IPS DF 19.7 (cell line): Measurements from ENCODE around the gene PRR33.

ENCODE experiments used
- DNase-seq: peaks from one replicate; pipeline ENCODE4 v3.0.0-alpha.2; 2013; ENCODE audit warnings: low read depth, low spot score

Gene PRR33

DNA sequence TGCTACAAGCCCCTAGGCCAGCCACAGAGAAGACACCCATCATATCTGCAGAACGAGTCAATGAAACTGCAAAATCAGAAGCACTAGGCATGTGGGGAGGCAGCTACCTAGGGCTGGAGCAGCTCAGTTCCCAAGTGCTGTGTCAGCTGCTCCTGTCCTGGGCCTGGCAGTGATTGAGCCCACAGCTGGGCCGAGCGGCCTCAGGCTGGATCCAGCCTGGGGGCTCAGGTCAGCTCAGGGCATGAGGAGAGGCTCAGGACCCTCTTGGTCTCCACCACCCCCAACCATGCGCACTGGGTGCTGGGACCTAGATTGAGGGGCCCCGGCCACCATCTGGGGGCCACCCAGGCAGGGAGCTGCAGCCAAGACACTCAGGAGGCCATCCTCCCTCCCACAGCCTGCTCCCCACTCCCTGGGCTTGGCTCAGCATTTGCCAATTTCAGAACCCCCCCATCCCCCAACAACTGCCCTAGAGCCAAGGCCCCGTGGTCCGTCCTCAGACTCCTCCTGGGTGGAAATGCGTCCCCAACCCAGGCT, 25.4 kb upstream of the PRR33 start:
- no peak for DNase-seq

DNA sequence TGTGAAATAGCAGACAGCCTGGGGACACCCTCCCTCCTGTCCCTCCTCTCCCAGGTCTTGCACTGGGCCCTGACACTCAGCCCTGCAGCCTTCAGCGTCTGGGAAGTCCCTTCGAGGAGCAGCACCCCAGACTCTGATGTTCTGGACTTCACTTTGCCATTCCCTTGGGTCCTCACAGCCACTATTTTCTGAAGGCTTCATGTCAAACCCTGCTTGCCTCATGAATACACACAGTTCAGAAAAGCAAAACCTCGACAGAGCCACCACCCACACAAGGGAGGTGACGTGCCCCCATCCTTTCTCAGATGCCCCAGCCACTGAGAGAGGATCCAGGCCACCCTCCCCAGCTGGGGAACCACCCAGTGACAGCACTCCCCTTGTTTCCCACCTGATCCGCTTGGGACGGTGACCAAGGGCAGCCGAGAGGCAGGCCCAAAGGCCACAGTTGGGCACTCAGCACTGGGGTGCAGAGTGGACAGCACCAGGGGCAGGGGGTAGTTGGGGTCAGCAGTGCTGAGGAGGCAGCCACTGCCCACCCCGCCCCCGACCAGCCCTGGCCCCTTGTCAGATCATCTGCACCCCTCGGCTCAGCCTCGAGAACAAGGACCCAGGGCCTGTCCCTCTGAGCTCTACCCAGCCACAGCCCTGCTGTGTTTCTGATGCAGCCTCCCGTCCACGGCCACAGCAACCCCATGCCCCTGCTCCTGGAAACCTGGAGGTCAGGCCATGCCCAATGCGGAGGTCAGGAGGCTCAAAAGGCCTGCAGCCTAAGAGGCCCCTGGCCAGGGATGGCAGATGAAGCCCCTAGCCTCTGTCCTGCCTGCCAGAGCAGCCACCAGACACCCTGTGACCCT, 24.7 kb upstream of the PRR33 start:
- DNase-seq: no peak

DNA sequence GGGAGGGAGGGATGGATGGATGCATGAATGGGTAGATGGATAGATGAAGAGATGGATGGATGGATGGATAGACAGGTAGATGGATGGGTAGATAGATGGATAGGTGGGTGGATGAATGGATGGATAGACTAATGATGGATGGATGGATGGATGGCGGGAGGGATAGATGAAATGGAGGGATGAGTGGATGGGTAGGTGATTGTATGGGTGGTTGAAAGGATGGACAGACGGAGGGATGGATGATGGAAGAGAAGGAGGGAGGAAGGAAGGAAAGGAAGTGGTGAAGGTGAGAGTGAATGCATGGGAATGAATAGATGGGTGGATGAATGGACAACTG, 24.1 kb upstream of the PRR33 start:
- no peak for DNase-seq

DNA sequence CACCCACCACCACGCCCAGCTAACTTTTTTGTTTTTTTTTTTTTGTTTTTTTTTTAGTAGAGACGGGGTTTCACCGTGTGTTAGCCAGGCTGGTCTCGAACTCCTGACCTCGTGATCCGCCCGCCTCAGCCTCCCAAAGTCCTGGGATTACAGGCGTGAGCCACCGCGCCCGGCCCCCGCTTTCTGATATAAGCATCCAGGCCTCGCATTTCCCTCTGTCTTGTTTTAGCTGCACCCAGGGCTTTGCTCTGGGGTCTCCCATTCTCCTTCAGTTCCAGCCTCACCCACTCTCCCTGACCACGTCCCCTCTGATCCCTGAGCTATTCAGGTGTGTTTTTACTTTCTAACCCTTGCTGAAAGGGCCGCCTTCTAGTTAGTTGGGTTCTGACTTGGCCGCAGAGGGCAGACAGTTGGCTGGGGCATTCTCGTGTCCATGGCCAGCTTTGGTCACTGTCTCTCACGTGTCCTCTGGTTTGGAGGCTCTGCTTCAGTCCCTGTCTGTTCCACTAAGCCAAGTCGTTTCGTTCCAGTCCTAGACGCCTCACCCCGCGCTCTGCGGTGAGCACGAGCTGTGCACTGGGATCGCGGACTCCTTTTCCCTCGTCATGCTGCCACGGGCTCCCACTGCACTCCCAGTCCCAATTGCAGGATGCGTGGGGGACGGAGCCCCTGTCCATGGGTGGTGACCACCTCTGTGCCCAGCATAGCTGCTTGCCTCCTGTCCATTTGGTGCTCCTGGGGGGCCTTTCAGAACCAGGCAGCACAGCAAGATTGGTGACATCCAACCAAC, 21.8 kb upstream of the PRR33 start:
- no peak for DNase-seq

DNA sequence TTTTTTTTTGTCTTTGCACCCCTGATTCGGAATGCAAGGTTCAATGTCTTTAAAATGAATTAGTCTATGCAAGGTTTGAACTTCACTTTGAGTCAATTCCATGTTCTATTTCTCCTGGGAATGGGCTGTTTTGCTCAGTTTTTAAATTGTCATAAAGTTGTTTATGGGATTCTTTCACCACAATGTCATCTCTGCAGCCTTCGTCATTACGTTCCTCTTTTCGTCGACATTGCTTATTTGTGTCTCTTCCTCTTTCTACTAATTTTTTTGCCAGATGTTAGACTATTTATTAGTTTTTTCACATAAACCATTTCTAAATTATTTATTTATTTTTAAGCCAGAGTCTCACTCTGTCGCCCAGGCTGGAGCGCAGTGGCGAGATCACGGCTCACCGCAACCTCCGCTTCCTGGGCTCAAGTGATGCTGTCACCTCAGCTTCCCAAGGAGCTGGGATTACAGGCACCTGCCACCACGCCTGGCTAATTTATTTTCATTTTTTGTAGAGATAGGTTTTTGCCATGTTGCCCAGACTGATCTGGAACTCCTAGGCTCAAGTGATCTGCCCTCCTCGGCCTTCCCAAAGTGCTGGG, 20.7 kb upstream of the PRR33 start:
- no peak for DNase-seq

DNA sequence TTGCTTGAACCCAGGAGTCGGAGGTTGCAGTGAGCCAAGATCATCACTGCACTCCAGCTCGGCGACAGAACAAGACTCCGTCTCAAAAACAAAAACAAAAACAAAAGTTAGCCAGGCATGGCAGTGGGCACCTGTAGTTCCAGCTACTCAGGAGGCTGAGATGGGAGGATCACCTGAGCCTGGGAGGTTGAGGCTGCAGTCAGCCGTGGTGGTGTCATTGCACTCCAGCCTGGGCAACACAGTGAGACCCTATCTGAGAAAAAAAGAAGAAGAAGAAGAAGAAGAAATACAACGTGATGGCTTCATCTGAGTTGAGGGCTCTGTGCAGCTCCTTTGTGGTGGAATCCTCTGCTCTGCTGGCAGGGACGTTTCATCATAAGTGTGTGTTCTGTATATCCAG, 17.8 kb upstream of the PRR33 start:
- no peak for DNase-seq

DNA sequence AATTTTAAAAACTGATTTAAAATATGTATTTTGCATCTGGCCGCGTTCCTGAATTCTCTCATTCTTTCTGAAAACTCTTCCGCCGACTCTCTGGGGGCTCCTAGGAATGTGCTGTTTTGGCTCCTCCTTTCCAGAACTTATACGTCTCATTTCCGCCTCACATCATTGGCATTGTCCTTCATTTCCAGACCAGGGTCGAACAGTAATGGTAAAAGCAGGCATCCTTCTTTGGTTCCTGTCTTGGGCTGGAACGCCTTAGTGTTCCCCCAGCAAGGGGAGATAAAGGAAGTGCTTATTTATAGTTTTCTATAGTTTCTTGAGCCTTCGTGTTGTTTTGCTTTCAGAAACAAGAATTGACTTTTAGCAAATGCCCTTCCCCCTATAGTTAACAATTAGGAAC, 16.9 kb upstream of the PRR33 start:
- no peak for DNase-seq

DNA sequence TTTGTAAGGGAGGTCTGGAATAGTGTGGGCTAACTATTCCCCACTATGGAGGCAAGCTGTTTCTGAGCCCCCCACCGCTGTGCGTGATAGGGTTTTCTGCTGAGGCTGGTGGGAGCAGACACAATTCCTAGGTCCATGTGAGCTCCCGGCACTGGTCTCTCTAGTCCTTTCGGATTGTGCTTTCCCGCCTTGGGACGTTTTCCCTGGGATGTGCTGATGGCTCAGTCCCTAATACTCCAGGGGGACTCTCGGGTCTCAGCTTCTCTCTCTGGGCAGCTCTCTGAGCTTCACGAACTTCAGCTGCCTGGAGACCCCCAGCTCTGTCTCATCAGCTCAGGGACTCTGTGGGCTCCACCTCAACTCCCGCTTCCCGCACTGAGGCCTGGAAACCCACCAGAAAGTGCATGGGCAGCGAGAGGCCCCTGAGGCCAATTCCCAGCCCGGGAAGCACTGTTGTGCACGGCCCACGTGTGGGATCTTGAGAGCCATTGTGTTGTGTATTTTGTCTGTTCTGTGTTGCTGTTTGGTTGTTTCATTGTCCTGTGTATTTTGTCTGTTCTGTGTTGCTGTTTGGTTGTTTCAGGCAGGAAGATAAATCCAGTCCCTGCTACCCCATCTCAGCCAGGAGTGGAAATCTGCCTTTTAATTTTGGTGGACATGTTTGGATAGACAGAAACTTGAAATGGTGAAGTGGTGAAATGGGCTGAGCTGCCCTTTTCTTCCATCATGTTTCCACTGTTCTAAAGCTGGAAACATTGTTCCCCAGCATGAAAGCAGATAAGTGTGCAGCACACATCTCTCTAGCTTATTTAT, 15.1 kb upstream of the PRR33 start:
- no peak for DNase-seq

DNA sequence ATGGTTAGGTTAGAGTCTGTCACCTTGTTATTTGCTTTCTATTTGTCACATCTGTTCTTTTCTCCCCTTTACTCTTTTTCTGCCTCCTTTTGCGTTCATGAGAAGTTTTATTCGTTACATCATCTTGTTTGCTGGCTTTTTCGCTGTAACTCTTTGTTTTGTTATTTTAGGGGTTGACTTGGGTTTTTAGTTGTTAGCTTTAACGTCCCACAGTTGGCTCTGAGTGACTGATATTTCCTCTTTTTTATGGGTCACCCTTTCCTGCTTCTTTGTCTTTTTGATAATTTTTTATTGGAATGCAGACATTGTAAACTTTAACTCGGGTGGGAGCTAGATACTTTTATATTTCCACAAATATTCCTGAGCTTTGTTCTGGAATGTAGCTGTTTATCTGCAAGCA, 14.5 kb upstream of the PRR33 start:
- no peak for DNase-seq

DNA sequence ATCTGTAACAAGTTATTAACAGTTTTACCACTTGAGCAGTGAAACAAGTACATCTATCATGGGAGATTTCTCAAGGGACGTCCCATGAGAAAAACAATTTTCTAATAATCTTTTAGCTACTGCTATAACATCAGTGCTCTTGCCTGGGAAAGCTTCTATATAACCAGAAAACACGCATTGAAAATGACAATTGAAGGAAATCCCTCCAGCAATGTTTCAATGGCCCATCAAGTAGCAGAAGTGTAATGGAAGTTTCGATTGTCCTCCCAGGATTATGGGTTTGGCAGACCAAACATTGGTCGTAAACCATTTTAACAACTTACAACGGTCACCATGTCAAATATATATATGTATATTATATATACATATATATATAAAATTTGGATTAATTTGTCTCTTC, 8.0 kb upstream of the PRR33 start:
- no peak for DNase-seq

DNA sequence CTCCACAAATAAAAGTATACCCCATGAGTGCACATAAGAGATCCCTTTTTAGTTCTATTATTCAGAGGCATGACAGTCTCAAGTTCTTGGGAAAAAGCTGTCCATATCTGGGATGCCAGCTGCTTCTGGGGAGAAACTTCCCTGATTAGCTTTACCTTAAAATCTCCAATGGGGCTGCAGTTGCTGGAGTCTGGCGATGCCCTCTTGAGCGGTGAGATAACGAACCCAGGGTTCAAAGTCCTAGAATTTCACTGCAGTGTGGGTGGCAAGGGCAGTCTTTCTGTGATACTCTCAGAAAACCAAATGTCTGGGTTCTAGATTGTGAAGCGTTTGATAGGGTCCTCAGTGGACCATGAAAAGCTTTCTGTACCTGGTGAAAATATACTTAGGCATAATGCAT, 7.4 kb upstream of the PRR33 start:
- no peak for DNase-seq

DNA sequence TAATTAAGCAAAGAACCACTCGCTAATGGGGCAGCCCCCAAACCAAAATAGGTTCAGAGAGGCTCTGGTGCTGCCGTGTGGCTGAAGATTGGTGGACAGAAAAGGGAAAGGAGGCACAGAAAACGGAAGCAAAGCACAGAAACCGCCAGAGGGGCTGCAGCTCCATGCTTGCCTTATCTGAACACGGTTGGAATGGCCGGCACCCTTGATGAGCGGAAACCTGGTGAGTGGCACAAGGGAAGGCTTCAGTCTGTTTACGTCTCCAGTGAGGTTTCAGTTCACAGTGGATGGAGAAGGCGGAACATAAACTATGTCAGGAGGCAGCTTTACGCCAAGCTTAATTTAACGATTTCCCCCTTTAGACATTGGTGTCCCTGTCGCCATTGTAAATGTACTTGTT, 5.2 kb upstream of the PRR33 start:
- DNase-seq: no peak

DNA sequence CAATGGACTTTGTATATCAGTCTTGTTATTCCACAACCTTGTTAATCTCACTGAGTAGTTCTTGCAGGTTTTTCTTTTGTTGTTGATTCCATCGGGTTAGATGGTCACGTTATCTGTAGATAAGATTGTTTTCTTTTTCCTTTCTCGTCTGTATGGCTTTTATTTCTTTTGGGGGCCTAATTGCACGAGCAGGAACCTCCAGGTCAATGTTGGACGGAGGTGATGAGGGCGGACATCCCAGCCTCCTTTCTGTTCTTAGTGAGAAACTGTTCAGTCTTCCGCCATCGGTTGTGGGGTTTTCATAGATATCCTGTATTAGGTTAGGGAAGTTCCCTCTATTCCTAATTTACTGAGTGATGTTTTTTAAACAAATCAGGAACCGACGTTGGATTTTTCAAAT, 4.8 kb upstream of the PRR33 start:
- DNase-seq: no peak

DNA sequence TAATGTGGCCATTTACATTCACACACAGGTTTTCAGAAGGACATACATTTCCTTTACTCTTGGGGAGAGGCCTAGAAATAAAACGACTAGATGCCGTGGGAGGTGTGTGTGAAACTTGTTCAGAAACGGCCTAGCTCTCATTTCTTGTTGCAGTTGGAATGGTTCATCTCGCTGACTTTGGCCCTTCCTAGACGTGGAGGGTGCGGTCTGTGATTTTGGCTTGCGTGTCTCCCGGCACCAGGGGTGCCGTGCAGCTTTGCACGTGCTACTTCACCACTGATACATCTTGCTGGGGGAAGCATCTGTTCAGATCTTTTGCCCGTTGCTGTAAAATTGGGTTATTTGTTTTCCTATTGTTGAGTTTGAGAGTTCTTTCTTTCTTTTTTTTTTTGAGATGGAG, 3.1 kb upstream of the PRR33 start:
- DNase-seq: no peak

DNA sequence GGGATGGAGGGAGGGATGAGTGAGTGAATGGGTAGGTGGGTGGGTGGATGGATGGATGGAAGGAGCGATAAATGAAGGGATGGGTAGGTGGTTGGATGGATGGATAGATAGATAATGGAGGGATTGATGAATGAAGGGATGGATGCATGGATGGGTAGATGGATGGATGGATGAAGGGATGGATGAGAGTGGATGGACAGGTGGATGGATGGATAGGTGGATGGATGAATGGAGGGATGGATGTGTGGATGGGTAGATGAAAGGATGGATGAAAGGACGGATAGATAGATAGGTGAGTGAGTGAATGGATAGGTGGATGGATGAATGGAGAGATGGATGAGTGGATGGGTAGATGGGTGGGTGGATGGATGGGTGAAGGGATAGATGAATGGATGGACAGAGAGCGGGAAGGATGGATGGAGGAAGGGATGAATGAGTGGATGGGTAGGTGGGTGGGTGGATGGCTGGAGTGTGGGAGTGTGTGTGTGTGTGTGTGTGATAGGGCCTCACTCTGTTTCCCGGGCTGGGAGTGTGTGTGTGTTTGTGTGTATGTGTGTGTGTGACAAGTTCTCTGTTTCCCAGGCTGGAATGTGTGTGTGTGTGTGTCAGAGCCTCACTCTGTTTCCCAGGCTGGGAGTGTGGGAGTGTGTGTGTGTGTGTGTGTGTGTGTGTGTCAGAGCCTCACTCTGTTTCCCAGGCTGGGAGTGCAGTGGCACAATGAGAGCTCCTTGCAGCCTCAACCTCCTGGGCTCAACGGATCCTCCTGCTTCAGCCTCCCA, 2.1 kb upstream of the PRR33 start:
- no peak for DNase-seq

DNA sequence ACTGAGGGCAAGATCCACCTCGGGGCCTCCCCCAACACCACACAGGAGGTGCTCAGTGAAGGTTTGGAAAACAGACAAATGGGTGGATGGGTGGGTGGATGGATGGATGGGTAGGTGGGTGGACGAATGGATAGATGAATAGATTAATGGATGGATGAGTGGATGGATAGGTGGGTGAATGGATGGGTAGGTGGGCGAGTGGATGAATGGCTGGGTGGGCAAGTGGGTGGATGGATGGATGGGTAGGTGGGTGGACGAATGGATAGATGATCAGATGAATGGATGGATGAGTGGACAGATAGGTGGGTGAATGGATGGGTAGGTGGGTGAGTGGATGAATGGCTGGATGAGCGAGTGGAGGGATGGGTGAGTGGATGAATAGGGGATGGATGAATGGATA, 863 bp upstream of the PRR33 start:
- no peak for DNase-seq

DNA sequence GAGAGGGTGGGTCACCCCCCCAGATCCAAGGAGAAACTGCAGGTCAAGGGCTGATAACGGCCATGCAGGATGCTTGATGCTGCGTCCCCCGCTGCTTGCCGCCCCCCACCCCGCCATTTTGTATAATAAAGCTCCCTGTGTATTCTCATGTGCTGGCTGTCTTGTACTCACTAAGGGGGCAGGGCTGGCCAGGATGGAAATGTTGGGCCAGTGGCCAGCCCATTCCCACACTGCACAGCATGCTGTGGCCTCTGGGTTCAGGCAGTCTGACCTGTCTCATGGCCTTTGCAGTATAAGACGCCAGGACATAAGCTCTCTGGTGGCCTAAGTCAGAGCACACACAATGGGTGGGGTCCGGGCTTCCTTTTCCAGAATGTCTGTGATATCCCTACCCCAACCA, 421 bp upstream of the PRR33 start:
- no peak for DNase-seq

DNA sequence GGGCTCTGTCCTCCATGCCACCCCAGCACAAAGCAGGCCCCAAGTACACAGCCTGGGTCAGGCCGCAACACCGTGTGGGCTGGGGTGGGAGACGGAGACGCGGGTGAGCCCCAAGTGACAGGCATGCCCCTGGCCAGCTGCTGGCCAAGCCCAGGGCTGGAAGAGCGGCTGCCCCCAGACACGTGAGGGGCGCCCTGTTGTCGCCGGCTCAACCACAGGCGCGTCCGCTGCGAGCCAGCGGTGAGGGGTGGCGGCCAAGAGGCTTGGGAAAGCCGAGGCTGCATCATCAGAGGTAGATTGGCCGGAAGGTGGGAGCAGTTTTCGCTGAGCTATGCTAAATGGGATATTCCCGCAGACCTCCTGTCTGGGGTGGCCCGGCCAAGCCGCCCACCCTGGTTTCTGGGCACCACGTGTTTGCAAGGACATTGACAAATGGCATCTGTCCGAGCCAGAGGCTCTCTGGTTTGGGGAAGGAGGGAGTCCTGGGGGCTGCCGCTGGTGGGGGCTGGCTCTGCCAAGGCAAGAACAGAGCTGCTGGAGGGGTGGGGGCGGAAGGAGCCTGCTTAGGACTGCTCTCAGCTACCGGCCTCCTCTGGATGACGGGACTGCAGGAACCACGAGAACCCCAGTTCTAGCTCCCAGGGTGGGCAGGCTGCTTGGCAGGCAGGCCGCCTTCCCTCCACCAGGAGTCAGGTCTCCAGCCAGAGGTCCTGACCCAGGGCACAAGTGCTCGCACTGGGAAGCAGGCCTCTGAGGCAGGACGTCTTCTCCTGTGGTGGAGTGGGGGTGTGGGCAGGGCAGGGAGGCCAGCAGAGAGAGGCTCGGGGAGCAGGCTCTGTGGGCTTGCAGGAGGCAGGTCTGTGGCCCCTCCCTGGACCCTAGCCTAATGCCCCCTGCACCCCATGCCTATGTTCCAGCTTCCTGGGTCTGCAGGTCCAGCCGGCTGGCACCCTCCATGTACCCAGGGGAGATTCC, 552 bp downstream of the PRR33 start:
- no peak for DNase-seq

DNA sequence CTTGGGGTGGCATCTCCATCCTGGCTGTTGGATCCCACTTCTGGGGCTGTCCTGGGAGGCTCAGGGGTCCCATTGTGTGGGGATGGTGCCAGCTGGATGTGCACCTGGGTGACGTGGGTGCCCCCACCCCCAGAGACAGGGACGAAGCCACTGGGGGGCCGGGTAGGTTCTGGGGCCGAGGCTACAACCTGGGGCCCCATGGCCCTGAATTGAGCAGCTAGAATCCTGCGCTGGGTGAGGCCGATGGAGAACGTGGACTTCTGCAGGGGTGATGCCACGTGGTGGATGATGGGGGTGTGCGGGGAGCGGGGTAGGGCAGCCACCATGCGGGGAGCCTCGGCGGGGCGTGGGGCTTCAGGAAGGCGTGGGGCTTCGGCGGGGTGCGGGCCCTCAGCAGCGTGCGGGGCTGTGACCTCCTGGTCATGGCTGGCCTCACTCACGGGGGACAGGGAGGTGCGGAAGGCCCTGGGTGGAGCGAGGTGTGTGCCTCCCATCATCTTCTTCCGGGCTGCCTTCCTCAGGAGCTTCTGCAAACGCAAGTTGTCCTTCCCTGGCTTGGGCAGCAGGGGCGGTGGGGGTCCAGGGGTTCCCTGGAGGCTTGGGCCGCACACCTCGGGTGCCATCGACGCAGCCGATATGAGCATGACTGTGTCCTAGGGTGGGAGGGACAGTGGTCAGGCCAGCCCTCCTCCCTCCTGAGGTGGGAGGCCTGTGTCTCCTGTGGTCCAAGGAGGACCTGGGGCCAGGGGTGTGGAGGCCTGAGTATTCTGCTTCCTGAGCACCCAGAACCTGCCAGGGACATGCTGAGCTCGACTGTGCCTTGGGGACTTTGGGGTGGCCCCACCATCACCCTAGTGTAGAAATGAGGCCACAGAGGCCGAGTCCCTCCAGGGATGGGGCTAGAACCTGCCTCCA, 1.5 kb downstream of the PRR33 start:
- DNase-seq: no peak
